ENCODE measurements around the gene SSBP3. TPM values are rescaled to one million over a fixed set of nuclear protein-coding genes. Genes with fewer than 3 reads are reported as not detected.

The SSBP3 gene
- total and polyA plus RNA-seq, 2 experiments from 2014 or later = 6.2 to 19.9 TPM

GRCh38 chr1:54372978-54373377, 33.2 kb downstream of the SSBP3 start:
- Histone ChIP-seq H3K27me3 (replicated peaks; ENCODE audit: insufficient read depth) (no peaks in the 10 kb centered on the region), H3K9me2 (ENCODE audit: insufficient read depth) (no peaks in the 10 kb centered on the region), H3K79me2 (ENCODE audit: insufficient read depth) (peaks cover 88% of the 10 kb centered on the region), H3K4me1 (ENCODE audit: insufficient read depth) (peaks cover 11% of the 10 kb centered on the region), H4K20me1 (ENCODE audit: insufficient read depth) (no peaks in the 10 kb centered on the region; the same call in 1 of the 2 replicates), H3K9me3 (ENCODE audit: low read depth) (no peaks in the 10 kb centered on the region), H3K4me2 (ENCODE audit: unreplicated experiment) (no peak overlapping the region), H3K36me3 (ENCODE audit: low read depth) (no peaks in the 10 kb centered on the region), H3K9ac (no peak overlapping the region), H3F3A (ENCODE audit: insufficient read depth) (0 out of 2 replicates have a peak, but pooled peaks cover 2% of the 10 kb centered on the region), H3K4me3 (no peak overlapping the region), H2AFZ (no peak overlapping the region), H3K27ac (no peak overlapping the region)
- 90 to 94% methylated on average over 8 of the region's 8 CpGs for WGBS, 2 experiments (ENCODE audit: low coverage in 1 of 2, low lambda C conversion rate in 2 of 2, missing lambda C conversion rate in 2 of 2)
- TF ChIP-seq EZH2 (IDR thresholded peaks at IDR 0.05; ENCODE audit: insufficient read depth, poor library complexity, severe bottlenecking) (no peak), EZH2phosphoT487 (IDR thresholded peaks at IDR 0.05; ENCODE audit: insufficient read depth, low read depth) (no peak)
- in situ Hi-C loops (cut with MboI) = no loop called here
- no peak for DNase-seq

GRCh38 chr1:54371942-54372275, 34.3 kb downstream of the SSBP3 start:
- in situ Hi-C loops (cut with MboI) = no loop called here
- no peak for TF ChIP-seq EZH2phosphoT487 (IDR thresholded peaks at IDR 0.05; ENCODE audit: insufficient read depth, low read depth)
- TF ChIP-seq EZH2 (IDR thresholded peaks at IDR 0.05; ENCODE audit: insufficient read depth, poor library complexity, severe bottlenecking) = no peak
- no peak overlapping the region for H3K9ac ChIP-seq
- no peaks in the 10 kb centered on the region for H3K9me2 ChIP-seq (ENCODE audit: insufficient read depth)
- H3K27ac ChIP-seq = no peak overlapping the region
- H3F3A ChIP-seq (ENCODE audit: insufficient read depth) = 0 out of 2 replicates have a peak, but pooled peaks cover 4% of the 10 kb centered on the region
- peaks cover 11% of the 10 kb centered on the region for H3K4me1 ChIP-seq (ENCODE audit: insufficient read depth)
- DNase-seq = no peak
- no peaks in the 10 kb centered on the region for H3K36me3 ChIP-seq (ENCODE audit: low read depth)
- H3K79me2 ChIP-seq (ENCODE audit: insufficient read depth) = peaks cover 81% of the 10 kb centered on the region
- no peak overlapping the region for H2AFZ ChIP-seq
- no peak overlapping the region for H3K4me2 ChIP-seq (ENCODE audit: unreplicated experiment)
- 94 to 99% methylated on average over 4 of the region's 4 CpGs for WGBS, 2 experiments (ENCODE audit: low coverage in 1 of 2, low lambda C conversion rate in 2 of 2, missing lambda C conversion rate in 2 of 2)
- no peaks in the 10 kb centered on the region; the same call in 1 of the 2 replicates for H4K20me1 ChIP-seq (ENCODE audit: insufficient read depth)
- H3K27me3 ChIP-seq (replicated peaks; ENCODE audit: insufficient read depth) = no peaks in the 10 kb centered on the region
- no peaks in the 10 kb centered on the region for H3K9me3 ChIP-seq (ENCODE audit: low read depth)
- no peak overlapping the region for H3K4me3 ChIP-seq

- peaks cover 81% of the 10 kb centered on the region for H3K79me2 ChIP-seq (ENCODE audit: insufficient read depth)
- no peak overlapping the region for H3K9ac ChIP-seq
- no peak overlapping the region for H3K4me3 ChIP-seq
- peaks cover 11% of the 10 kb centered on the region for H3K4me1 ChIP-seq (ENCODE audit: insufficient read depth)
- no peak overlapping the region for H3K27ac ChIP-seq
- WGBS, 2 experiments (ENCODE audit: low coverage in 1 of 2, low lambda C conversion rate in 2 of 2, missing lambda C conversion rate in 2 of 2) = 81 to 82% methylated on average over 17 of the region's 17 CpGs
- 0 out of 2 replicates have a peak, but pooled peaks cover 4% of the 10 kb centered on the region for H3F3A ChIP-seq (ENCODE audit: insufficient read depth)
- H2AFZ ChIP-seq = no peak overlapping the region
- H3K4me2 ChIP-seq (ENCODE audit: unreplicated experiment) = no peak overlapping the region
- no peaks in the 10 kb centered on the region for H3K36me3 ChIP-seq (ENCODE audit: low read depth)
- in situ Hi-C loops (cut with MboI) = no loop called here
- no peaks in the 10 kb centered on the region for H3K27me3 ChIP-seq (replicated peaks; ENCODE audit: insufficient read depth)
- no peaks in the 10 kb centered on the region for H3K9me3 ChIP-seq (ENCODE audit: low read depth)
- TF ChIP-seq EZH2 (IDR thresholded peaks at IDR 0.05; ENCODE audit: insufficient read depth, poor library complexity, severe bottlenecking) (no peak), EZH2phosphoT487 (IDR thresholded peaks at IDR 0.05; ENCODE audit: insufficient read depth, low read depth) (no peak)
- no peaks in the 10 kb centered on the region; the same call in 1 of the 2 replicates for H4K20me1 ChIP-seq (ENCODE audit: insufficient read depth)
- H3K9me2 ChIP-seq (ENCODE audit: insufficient read depth) = no peaks in the 10 kb centered on the region
- DNase-seq = no peak
Measured at GRCh38 chr1:54371038-54371941, 34.9 kb downstream of the SSBP3 start.

- Histone ChIP-seq H3K9me2 (ENCODE audit: insufficient read depth) (no peaks in the 10 kb centered on the region), H3K4me3 (no peak overlapping the region), H3K79me2 (ENCODE audit: insufficient read depth) (peaks cover 81% of the 10 kb centered on the region), H4K20me1 (ENCODE audit: insufficient read depth) (no peaks in the 10 kb centered on the region; the same call in 1 of the 2 replicates), H2AFZ (no peak overlapping the region), H3K9ac (no peak overlapping the region), H3K27ac (no peak overlapping the region), H3K9me3 (ENCODE audit: low read depth) (no peaks in the 10 kb centered on the region), H3F3A (ENCODE audit: insufficient read depth) (0 out of 2 replicates have a peak, but pooled peaks cover 4% of the 10 kb centered on the region), H3K4me1 (ENCODE audit: insufficient read depth) (peaks cover 11% of the 10 kb centered on the region), H3K27me3 (replicated peaks; ENCODE audit: insufficient read depth) (no peaks in the 10 kb centered on the region), H3K36me3 (ENCODE audit: low read depth) (no peaks in the 10 kb centered on the region), H3K4me2 (ENCODE audit: unreplicated experiment) (no peak overlapping the region)
- no peak for DNase-seq
- in situ Hi-C loops (cut with MboI) = no loop called here
- TF ChIP-seq EZH2phosphoT487 (IDR thresholded peaks at IDR 0.05; ENCODE audit: insufficient read depth, low read depth) (no peak), EZH2 (IDR thresholded peaks at IDR 0.05; ENCODE audit: insufficient read depth, poor library complexity, severe bottlenecking) (no peak)
- 84 to 85% methylated on average over 14 of the region's 14 CpGs for WGBS, 2 experiments (ENCODE audit: low coverage in 1 of 2, low lambda C conversion rate in 2 of 2, missing lambda C conversion rate in 2 of 2)
Measured at GRCh38 chr1:54370287-54370989, 35.8 kb downstream of the SSBP3 start.
